Nephron (organoid): ENCODE results near the gene PARD3.
"Not testable (repeated sequence)": the region's sequence is repeated elsewhere in the genome, so short reads cannot be mapped to it uniquely, and the experiment has no call there.

ENCODE experiments used
- H3K27ac Mint-ChIP-seq, 3 experiments: 2 replicates each; pipeline ENCODE4 v1.8.0; 2020; ENCODE audit warnings: mixed read lengths in 3 of 3, mild to moderate bottlenecking in 2 of 3, moderate library complexity in 1 of 3
- H3K27me3 Mint-ChIP-seq: 2 replicates; pipeline ENCODE4 v1.8.0; 2021; ENCODE audit warnings: low read depth, mild to moderate bottlenecking, moderate library complexity, mixed read lengths
- H3K36me3 Mint-ChIP-seq: 2 replicates; pipeline ENCODE4 v1.8.0; 2020; ENCODE audit warnings: low read depth, mixed read lengths
- H3K4me1 Mint-ChIP-seq: 2 replicates; pipeline ENCODE4 v1.8.0; 2020; ENCODE audit warnings: mixed read lengths
- H3K4me3 Mint-ChIP-seq, 3 experiments: 2 replicates each; pipeline ENCODE4 v1.8.0; 2020; ENCODE audit warnings: mild to moderate bottlenecking in 3 of 3, mixed read lengths in 3 of 3, moderate library complexity in 2 of 3
- H3K9me3 Mint-ChIP-seq: 2 replicates; pipeline ENCODE4 v1.8.0; 2020; ENCODE audit warnings: mixed read lengths
- CTCF ChIP-seq, 3 experiments: fragments of 200-600 bp; sonication (generic); IDR thresholded peaks; one replicate each; pipeline ENCODE4 v1.5.0; 2021; ENCODE audit warnings: antibody characterized with exemption in 3 of 3; ENCODE audit not compliant: unreplicated experiment in 3 of 3

The PARD3 gene

DNA sequence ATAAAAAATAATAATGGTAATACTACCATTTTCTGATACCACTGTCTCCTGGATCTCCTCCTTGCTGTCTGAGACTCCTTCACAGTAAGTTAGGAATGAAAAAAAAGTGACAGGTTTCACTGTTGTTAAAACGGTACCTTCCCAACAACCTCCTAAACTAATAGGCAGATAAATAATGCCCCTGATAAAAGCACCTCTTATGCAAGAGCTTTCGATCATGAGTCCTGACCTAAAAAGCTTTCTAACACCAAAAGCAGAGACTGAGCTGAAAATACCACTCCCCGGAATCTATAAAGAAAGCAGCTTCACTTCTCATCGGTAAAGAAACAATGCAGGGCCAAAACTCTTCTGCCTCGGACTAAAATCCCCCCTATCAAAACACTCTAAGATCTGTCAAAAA, 14.5 kb downstream of the PARD3 start:
- TF ChIP-seq CTCF (IDR thresholded peaks at IDR 0.05; ENCODE audit: unreplicated experiment in 3 of 3), result no peak
- Mint-ChIP-seq H3K36me3 (peaks cover 24% of the 10 kb centered on the region), H3K4me1 (peaks cover 39% of the 10 kb centered on the region), H3K9me3 (no peaks in the 10 kb centered on the region), H3K4me3 (peak overlapping the region in 2 of 3 experiments; percentile 7 to 11), H3K27me3 (no peaks in the 10 kb centered on the region), H3K27ac (peak overlapping the region; percentile 4 to 28 (median 26))

DNA sequence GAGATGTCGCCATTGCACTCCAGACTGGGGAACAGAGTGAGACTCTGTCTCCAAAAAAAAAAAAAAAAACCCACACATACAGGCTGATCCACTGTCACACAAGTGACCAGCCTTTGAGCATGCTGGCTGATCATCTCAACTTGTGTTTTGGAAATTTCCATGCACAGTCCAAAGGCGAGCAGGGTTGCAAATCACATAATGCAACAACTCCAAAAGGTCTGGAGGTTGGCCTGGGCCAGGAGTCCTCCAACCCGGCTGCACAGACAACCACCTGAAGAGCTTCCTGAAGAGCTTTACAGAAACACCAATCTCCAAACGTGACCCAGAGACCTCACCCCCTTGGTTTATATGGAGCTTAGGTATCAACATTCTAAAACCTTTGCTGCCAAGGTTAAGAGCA, 16.4 kb downstream of the PARD3 start:
- Mint-ChIP-seq H3K4me1 (peaks cover 49% of the 10 kb centered on the region), H3K27ac (no peak overlapping the region), H3K4me3 (no peak overlapping the region), H3K36me3 (peaks cover 24% of the 10 kb centered on the region), H3K9me3 (no peaks in the 10 kb centered on the region), H3K27me3 (no peaks in the 10 kb centered on the region)
- TF ChIP-seq CTCF (IDR thresholded peaks at IDR 0.05; ENCODE audit: unreplicated experiment in 3 of 3), result no peak

DNA sequence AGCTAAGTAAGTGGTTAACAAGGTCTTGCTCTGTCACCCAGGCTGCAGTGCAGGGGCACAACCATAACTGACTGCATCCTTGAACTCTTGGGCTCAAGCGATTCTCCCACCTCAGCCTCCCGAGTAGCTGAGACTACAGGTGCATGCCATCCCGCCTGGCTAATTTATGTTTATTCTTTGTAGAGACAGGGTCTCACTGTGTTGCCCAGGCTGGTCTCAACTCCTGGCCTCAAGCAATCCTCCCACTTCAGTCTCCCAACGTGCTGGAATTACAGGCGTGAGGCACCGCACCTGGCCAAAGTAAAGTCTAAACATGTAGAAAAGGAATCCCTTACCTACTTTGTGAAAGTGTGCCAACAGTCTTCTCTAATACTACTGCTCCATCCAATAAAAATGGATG, 17.9 kb downstream of the PARD3 start:
- Mint-ChIP-seq H3K4me1 (peaks cover 57% of the 10 kb centered on the region), H3K9me3 (no peaks in the 10 kb centered on the region), H3K27ac (peak overlapping the region in 2 of 3 experiments; percentile 1 to 3), H3K36me3 (peaks cover 20% of the 10 kb centered on the region), H3K4me3 (no peak overlapping the region), H3K27me3 (no peaks in the 10 kb centered on the region)
- no peak for TF ChIP-seq CTCF (IDR thresholded peaks at IDR 0.05; ENCODE audit: unreplicated experiment in 3 of 3)

GRCh38 chr10:34796133-34796532, 19.0 kb downstream of the PARD3 start:
- no peak overlapping the region for H3K4me3 Mint-ChIP-seq
- no peak for TF ChIP-seq CTCF (IDR thresholded peaks at IDR 0.05; ENCODE audit: unreplicated experiment in 3 of 3)
- no peak overlapping the region for H3K27ac Mint-ChIP-seq
- H3K36me3 Mint-ChIP-seq, result peaks cover 20% of the 10 kb centered on the region
- no peaks in the 10 kb centered on the region for H3K27me3 Mint-ChIP-seq
- peaks cover 58% of the 10 kb centered on the region for H3K4me1 Mint-ChIP-seq
- H3K9me3 Mint-ChIP-seq, result no peaks in the 10 kb centered on the region

DNA sequence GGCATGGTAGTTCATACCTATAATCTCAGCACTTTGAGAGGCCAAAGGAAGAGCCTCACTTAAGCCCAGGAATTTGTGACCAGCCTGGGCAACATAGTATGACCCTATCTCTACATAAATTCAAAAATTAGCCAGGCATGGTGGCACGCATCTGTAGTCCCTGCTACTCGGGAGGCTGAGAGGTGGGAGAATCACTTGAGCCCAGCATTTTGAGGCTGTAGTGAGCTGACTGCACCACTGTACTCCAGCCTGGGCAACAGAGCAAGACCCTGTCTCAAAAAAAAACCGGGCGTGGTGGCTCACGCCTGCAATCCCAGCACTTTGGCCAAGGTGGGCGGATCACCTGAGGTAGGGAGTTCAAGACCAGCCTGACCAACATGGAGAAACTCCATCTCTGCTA, 19.8 kb downstream of the PARD3 start:
- Mint-ChIP-seq H3K9me3 (no peaks in the 10 kb centered on the region), H3K36me3 (peaks cover 20% of the 10 kb centered on the region), H3K27ac (no peak overlapping the region), H3K4me1 (peaks cover 58% of the 10 kb centered on the region), H3K4me3 (no peak overlapping the region), H3K27me3 (no peaks in the 10 kb centered on the region)
- TF ChIP-seq CTCF (IDR thresholded peaks at IDR 0.05; ENCODE audit: unreplicated experiment in 3 of 3), result no peak

DNA sequence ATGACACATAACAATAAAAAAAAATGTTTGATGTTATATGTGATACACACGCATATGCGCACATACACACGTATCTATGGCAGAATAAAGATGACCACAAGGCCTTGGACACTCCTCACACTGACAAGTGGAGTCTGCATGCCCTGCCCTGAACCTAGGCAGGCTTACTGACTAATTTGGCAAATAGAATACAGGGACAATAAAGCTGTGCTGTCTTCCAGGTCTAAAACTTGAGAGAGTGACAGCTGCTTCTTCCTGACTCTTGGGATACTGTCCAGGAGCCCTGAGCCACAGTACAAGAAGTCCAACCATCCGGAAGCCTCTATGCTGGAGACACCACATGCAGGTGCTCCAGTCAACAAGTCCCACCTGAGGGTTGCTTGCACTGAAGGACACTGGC, 20.3 kb downstream of the PARD3 start:
- peaks cover 20% of the 10 kb centered on the region for H3K36me3 Mint-ChIP-seq
- H3K9me3 Mint-ChIP-seq, result no peaks in the 10 kb centered on the region
- H3K27ac Mint-ChIP-seq, result no peak overlapping the region

GRCh38 chr10:34793581-34793980, 21.5 kb downstream of the PARD3 start:
- H3K27me3 Mint-ChIP-seq, H3K4me3 Mint-ChIP-seq, H3K9me3 Mint-ChIP-seq: not testable (repeated sequence)
- Mint-ChIP-seq H3K27ac (peak overlapping the region in 2 of 3 experiments; percentile 1 to 38), H3K4me1 (peaks cover 65% of the 10 kb centered on the region), H3K36me3 (peaks cover 16% of the 10 kb centered on the region)

More for the DNA sequence above, 20.3 kb downstream of the PARD3 start:
- no peak for TF ChIP-seq CTCF (IDR thresholded peaks at IDR 0.05; ENCODE audit: unreplicated experiment in 3 of 3)
- H3K4me1 Mint-ChIP-seq, result peaks cover 63% of the 10 kb centered on the region
- H3K27me3 Mint-ChIP-seq, result no peaks in the 10 kb centered on the region
- no peak overlapping the region for H3K4me3 Mint-ChIP-seq
